HG02970 (cell line): ENCODE data around the gene SHLD1.
"Not testable (repeated sequence)": the region's sequence is repeated elsewhere in the genome, so short reads cannot be mapped to it uniquely, and the experiment has no call there.

Experiments used
- ATAC-seq: cut with Tn5 transposase; IDR thresholded peaks from one replicate; pipeline ENCODE4 v1.9.1; 2021; ENCODE audit warnings: mild to moderate bottlenecking, moderate library complexity, moderate number of reproducible peaks; ENCODE audit not compliant: unreplicated experiment, low FRiP score

Gene SHLD1

GRCh38 chr20:5779071-5779900, 29.1 kb downstream of the SHLD1 start:
- no peak for ATAC-seq

GRCh38 chr20:5780846-5781217, 30.6 kb downstream of the SHLD1 start:
- ATAC-seq, result no peak

GRCh38 chr20:5781367-5781766, 31.2 kb downstream of the SHLD1 start:
- ATAC-seq, result not testable (repeated sequence)

GRCh38 chr20:5781798-5782750, 31.9 kb downstream of the SHLD1 start:
- no peak for ATAC-seq

GRCh38 chr20:5784735-5785134, 34.5 kb downstream of the SHLD1 start:
- no peak for ATAC-seq

- ATAC-seq, result no peak
Observed at GRCh38 chr20:5785146-5785545, 34.9 kb downstream of the SHLD1 start.

- no peak for ATAC-seq
Observed at GRCh38 chr20:5786930-5787795, 37.0 kb downstream of the SHLD1 start.

- ATAC-seq, result no peak
Observed at GRCh38 chr20:5787796-5788165, 37.6 kb downstream of the SHLD1 start.

- ATAC-seq, result no peak
Observed at GRCh38 chr20:5788385-5788895, 38.2 kb downstream of the SHLD1 start.

- ATAC-seq, result no peak
Observed at GRCh38 chr20:5789827-5790226, 39.6 kb downstream of the SHLD1 start.

GRCh38 chr20:5793916-5794315, 43.7 kb downstream of the SHLD1 start:
- no peak for ATAC-seq

GRCh38 chr20:5796331-5797040, 46.3 kb downstream of the SHLD1 start:
- ATAC-seq, result no peak

- ATAC-seq, result no peak
Observed at GRCh38 chr20:5797165-5797564, 47.0 kb downstream of the SHLD1 start.

GRCh38 chr20:5797843-5798462, 47.8 kb downstream of the SHLD1 start:
- no peak for ATAC-seq

- not testable (repeated sequence) for ATAC-seq
Observed at GRCh38 chr20:5803754-5804303, 53.6 kb downstream of the SHLD1 start.

- ATAC-seq, result no peak
Observed at GRCh38 chr20:5806457-5807263, 56.5 kb downstream of the SHLD1 start.

- ATAC-seq, result no peak
Observed at GRCh38 chr20:5807431-5807830, 57.2 kb downstream of the SHLD1 start.

- ATAC-seq, result no peak
Observed at GRCh38 chr20:5808901-5809300, 58.7 kb downstream of the SHLD1 start.
